HG03575 (cell line): Measurements from ENCODE around the gene SMAGP.

ENCODE experiments used
- ATAC-seq: cut with Tn5 transposase; IDR thresholded peaks from one replicate; pipeline ENCODE4 v1.9.1; 2021; ENCODE audit not compliant: unreplicated experiment, insufficient number of reproducible peaks, low FRiP score; ENCODE audit errors: extremely low read depth

Gene SMAGP

GRCh38 chr12:51202718-51203117 lies 67.5 kb downstream of the SMAGP start:
- ATAC-seq = no peak

- ATAC-seq = no peak
These were observed 69.4 kb downstream of the SMAGP start for GRCh38 chr12:51200806-51201205.

GRCh38 chr12:51200156-51200555 lies 70.1 kb downstream of the SMAGP start:
- no peak for ATAC-seq

GRCh38 chr12:51199366-51199945 lies 70.8 kb downstream of the SMAGP start:
- no peak for ATAC-seq

- no peak for ATAC-seq
These were observed 71.4 kb downstream of the SMAGP start for GRCh38 chr12:51198568-51199365.

GRCh38 chr12:51197736-51198567 lies 72.3 kb downstream of the SMAGP start:
- no peak for ATAC-seq

GRCh38 chr12:51196547-51196946 lies 73.7 kb downstream of the SMAGP start:
- no peak for ATAC-seq

- no peak for ATAC-seq
These were observed 74.4 kb downstream of the SMAGP start for GRCh38 chr12:51195841-51196240.
